SK-N-SH (cell line): ENCODE results near the gene AJM1. TPM values are rescaled to one million over a fixed set of nuclear protein-coding genes. Genes with fewer than 3 reads are reported as not detected.
"Not testable (repeated sequence)": the region's sequence is repeated elsewhere in the genome, so short reads cannot be mapped to it uniquely, and the experiment has no call there.

Experiments
- CTCF ChIA-PET: fragments of 300-600, 350-600 bp; formaldehyde crosslinking; extraction: SDS; loops from one replicate; lab custom pipeline; 2021; lab: Yijun Ruan, JAX
- POLR2A ChIA-PET: fragments of 350-600 bp; sonication (Branson Sonifier 250); formaldehyde crosslinking; extraction: SDS; loops from one replicate; lab custom pipeline; 2020; ENCODE audit warnings: antibody characterized with exemption, inconsistent platforms; lab: Yijun Ruan, JAX
- DNase-seq: peaks from one replicate; pipeline ENCODE4 v3.0.0; 2012
- H2AFZ ChIP-seq: fragments of 200-600 bp; sonication (generic); 2 replicates; pipeline ENCODE4 v1.8.1; 2016; ENCODE audit warnings: antibody characterized with exemption, mild to moderate bottlenecking, low read depth
- H3F3A ChIP-seq: fragments of 200-600 bp; sonication (generic); replicated peaks from 2 replicates; pipeline ENCODE3; 2016; ENCODE audit warnings: antibody characterized with exemption, mild to moderate bottlenecking; ENCODE audit not compliant: insufficient read depth
- H3K27ac ChIP-seq, 2 experiments: fragments of 200-500 bp in 1 of 2; fragments of 200-600 bp in 1 of 2; sonication (Bioruptor generic) in 1 of 2; sonication (generic), shearing (Covaris generic) in 1 of 2; 2 replicates each; pipeline versions ENCODE4 v1.5.1 to v1.6.1; 2014 to 2016; ENCODE audit warnings: low read depth in 2 of 2, inconsistent platforms in 1 of 2, low read length in 1 of 2, mild to moderate bottlenecking in 1 of 2, mixed read lengths in 1 of 2
- H3K27me3 ChIP-seq: fragments of 200-600 bp; sonication (generic), shearing (Covaris generic); 2 replicates; pipeline ENCODE4 v1.6.1; 2016; ENCODE audit warnings: mixed run types; ENCODE audit not compliant: insufficient read depth
- H3K36me3 ChIP-seq, 2 experiments: fragments of 200-500 bp in 1 of 2; fragments of 200-600 bp in 1 of 2; sonication (Bioruptor generic) in 1 of 2; sonication (generic) in 1 of 2; replicated peaks in 1 of 2; 2 replicates each; pipeline versions ENCODE3 to v1.5.1; 2014 to 2016; ENCODE audit warnings: low read length in 1 of 2, mild to moderate bottlenecking in 1 of 2; ENCODE audit not compliant: insufficient read depth in 2 of 2, control insufficient read depth in 1 of 2
- H3K4me1 ChIP-seq, 2 experiments: fragments of 200-500 bp in 1 of 2; fragments of 200-600 bp in 1 of 2; sonication (Bioruptor generic) in 1 of 2; sonication (generic), shearing (Covaris generic) in 1 of 2; 2 replicates each; pipeline versions ENCODE4 v1.5.1 to v1.6.1; 2014 to 2016; ENCODE audit warnings: low read depth in 1 of 2, low read length in 1 of 2, mixed run types in 1 of 2; ENCODE audit not compliant: insufficient read depth in 2 of 2, control insufficient read depth in 1 of 2
- H3K4me2 ChIP-seq: fragments of 200-600 bp; sonication (generic), shearing (Covaris generic); 2 replicates; pipeline ENCODE4 v1.6.1; 2017; ENCODE audit warnings: mixed run types
- H3K4me3 ChIP-seq, 2 experiments: fragments of 200-500 bp in 1 of 2; fragments of 200-600 bp in 1 of 2; sonication (Bioruptor generic) in 1 of 2; sonication (generic), shearing (Covaris generic) in 1 of 2; 2 replicates each; pipeline versions ENCODE4 v1.5.1 to v1.8.1; 2014 to 2016; ENCODE audit warnings: low read depth in 2 of 2, inconsistent platforms in 1 of 2, low read length in 1 of 2, mild to moderate bottlenecking in 1 of 2, mixed read lengths in 1 of 2, moderate library complexity in 1 of 2
- H3K79me2 ChIP-seq: fragments of 200-600 bp; sonication (generic); 2 replicates; pipeline ENCODE4 v1.8.1; 2017; ENCODE audit warnings: mild to moderate bottlenecking; ENCODE audit not compliant: insufficient read depth
- H3K9ac ChIP-seq: fragments of 200-600 bp; sonication (generic); 2 replicates; pipeline ENCODE4 v1.6.1; 2017; ENCODE audit warnings: mixed run types
- H3K9me2 ChIP-seq: fragments of 200-600 bp; sonication (generic); 2 replicates; pipeline ENCODE4 v1.6.1; 2017; ENCODE audit warnings: mixed run types
- H3K9me3 ChIP-seq: fragments of 200-600 bp; sonication (generic); 2 replicates; pipeline ENCODE4 v1.6.1; 2017; ENCODE audit warnings: mixed run types, mild to moderate bottlenecking, moderate library complexity
- H4K20me1 ChIP-seq: fragments of 200-600 bp; sonication (generic); 2 replicates; pipeline ENCODE4 v1.6.1; 2017; ENCODE audit warnings: mild to moderate bottlenecking, mixed run types; ENCODE audit not compliant: insufficient read depth
- FOSL2 ChIP-seq: IDR thresholded peaks from 2 replicates; pipeline ENCODE4 v1.4.0; 2012; ENCODE audit warnings: low read depth, mild to moderate bottlenecking, moderate library complexity, borderline replicate concordance
- MXI1 ChIP-seq: IDR thresholded peaks from 2 replicates; pipeline ENCODE4 v1.6.1; 2012; ENCODE audit warnings: mild to moderate bottlenecking, low read depth, low read length, improper control_type of control experiment
- NRF1 ChIP-seq: IDR thresholded peaks from 2 replicates; pipeline ENCODE4 v1.6.1; 2012; ENCODE audit warnings: low read depth, mild to moderate bottlenecking, low read length
- POLR2AphosphoS5 ChIP-seq: IDR thresholded peaks from 2 replicates; pipeline ENCODE4 v1.6.1; 2012; ENCODE audit warnings: low read depth, low read length
- WGBS: methylation state at CpG from one replicate; pipeline ENCODE4 v1.1.6; 2017; ENCODE audit warnings: low lambda C conversion rate; 5-methylcytosine and 5-hydroxymethylcytosine counted together
- polyA plus RNA-seq, 3 experiments: library from polyadenylated mRNA; depleted of rRNA; stranded (reverse); fragments of >200 nt; gene quantifications; 2 replicates each; pipeline ENCODE4 v1.2.3, GENCODE V29; 2012
- TF ChIP-seq, protein P1 (sequence below): IDR thresholded peaks from 2 replicates; pipeline ENCODE4 v1.4.0; 2012; ENCODE audit warnings: low read depth, borderline replicate concordance
- TF ChIP-seq, protein P2 (sequence below): fragments of 150-350 bp; IDR thresholded peaks from 2 replicates; pipeline ENCODE4 v1.6.1; 2017; ENCODE audit warnings: antibody characterized with exemption, low read length, low read depth, borderline replicate concordance
- TF ChIP-seq, protein P3 (sequence below): IDR thresholded peaks from 2 replicates; pipeline ENCODE4 v1.6.1; 2012; ENCODE audit warnings: mild to moderate bottlenecking, low read depth, low read length, moderate library complexity
- TF ChIP-seq, protein P4 (sequence below): IDR thresholded peaks from 2 replicates; pipeline ENCODE4 v1.4.0; 2012; ENCODE audit warnings: low read depth, borderline replicate concordance
- TF ChIP-seq, protein P5 (sequence below): IDR thresholded peaks from 2 replicates; pipeline ENCODE4 v1.4.0; 2012; ENCODE audit warnings: low read depth

The AJM1 gene
- polyA plus RNA-seq, 1 of the 3 experiments (the other 2 are of a cell fraction), result 2.4 TPM

DNA sequence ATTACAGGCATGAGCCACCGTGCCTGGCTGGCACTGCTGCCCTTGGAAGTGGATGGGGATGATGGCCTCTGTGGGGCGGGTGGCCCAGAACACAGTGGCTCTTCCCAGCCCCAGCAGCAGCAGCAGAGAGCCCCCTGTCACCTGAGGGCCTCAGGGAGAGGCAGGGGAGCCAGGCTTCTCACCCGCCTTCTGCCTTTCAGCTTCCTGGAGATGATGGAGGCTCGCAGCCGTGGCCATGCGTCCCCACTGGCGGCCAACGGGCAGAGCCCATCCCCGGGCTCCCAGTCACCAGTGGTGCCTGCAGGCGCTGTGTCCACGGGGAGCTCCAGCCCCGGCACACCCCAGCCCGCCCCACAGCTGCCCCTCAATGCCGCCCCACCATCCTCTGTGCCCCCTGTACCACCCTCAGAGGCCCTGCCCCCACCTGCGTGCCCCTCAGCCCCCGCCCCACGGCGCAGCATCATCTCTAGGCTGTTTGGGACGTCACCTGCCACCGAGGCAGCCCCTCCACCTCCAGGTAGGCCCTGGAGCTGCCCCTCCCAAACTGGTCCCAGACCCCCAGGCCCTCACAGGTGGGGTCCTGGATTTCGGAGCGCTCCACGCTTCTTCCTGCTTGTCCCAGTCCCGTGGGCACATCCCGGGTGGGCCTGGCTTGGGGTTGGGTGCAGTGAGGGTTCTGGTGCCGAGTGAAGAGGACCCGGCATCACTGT, 5.0 kb upstream of the AJM1 start:
- POLR2A ChIA-PET, result interaction anchor here (0.7 to 1.1 kb wide), 2 partner anchors 10 kb away, joined by 3 to 4 read pairs; no protein-coding TSS in a partner anchor

DNA sequence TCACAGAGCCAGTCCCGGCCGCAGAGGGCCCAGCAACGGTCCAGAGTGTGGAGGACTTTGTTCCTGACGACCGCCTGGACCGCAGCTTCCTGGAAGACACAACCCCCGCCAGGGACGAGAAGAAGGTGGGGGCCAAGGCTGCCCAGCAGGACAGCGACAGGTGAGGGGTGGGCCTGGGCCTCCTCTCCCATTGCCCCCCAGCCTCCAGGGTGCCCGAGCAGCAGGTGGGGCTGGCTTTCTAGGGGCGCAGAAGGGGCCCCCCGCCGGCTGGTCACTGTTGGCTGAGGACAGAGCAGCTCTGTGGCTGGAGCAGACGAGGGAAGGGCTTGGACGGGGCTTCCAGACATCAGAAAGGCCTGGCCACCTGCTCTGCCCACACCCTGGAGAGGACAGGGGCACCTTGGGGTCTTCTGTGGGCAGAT, 4.4 kb upstream of the AJM1 start:
- H2AFZ ChIP-seq, H3K27ac ChIP-seq, H3K27me3 ChIP-seq, H3K9ac ChIP-seq, H3K79me2 ChIP-seq, H3K9me3 ChIP-seq, H3K4me2 ChIP-seq, H3K4me3 ChIP-seq, DNase-seq, H3K9me2 ChIP-seq: not testable (repeated sequence)
- peaks cover 4 to 20% of the 10 kb centered on the region in 2 experiments for H3K36me3 ChIP-seq
- ChIA-PET CTCF (interaction anchor here (0.8 to 1.5 kb wide), 3 partner anchors 9 to 226 kb away, joined by 3 read pairs; no protein-coding TSS in a partner anchor), POLR2A (interaction anchor here (0.7 to 1.1 kb wide), 2 partner anchors 10 to 11 kb away, joined by 3 to 4 read pairs; no protein-coding TSS in a partner anchor)
- H4K20me1 ChIP-seq, result peaks cover 10% of the 10 kb centered on the region; the same call in 1 of the 2 replicates
- WGBS, result 100% methylated on average over 9 of the region's 15 CpGs
- peaks cover 16 to 22% of the 10 kb centered on the region in 2 experiments; a peak in 2 of 4 replicates for H3K4me1 ChIP-seq
- peaks cover 19% of the 10 kb centered on the region for H3F3A ChIP-seq

More for the DNA sequence above, 5.0 kb upstream of the AJM1 start:
- Histone ChIP-seq H3K27ac (no peak overlapping the region), H3K9me2 (no peaks in the 10 kb centered on the region), H4K20me1 (peaks cover 10% of the 10 kb centered on the region; the same call in 1 of the 2 replicates), H3K79me2 (no peaks in the 10 kb centered on the region), H3F3A (peaks cover 16% of the 10 kb centered on the region), H3K9me3 (no peaks in the 10 kb centered on the region), H3K27me3 (no peaks in the 10 kb centered on the region), H3K4me1 (peaks cover 16 to 22% of the 10 kb centered on the region in 2 experiments; a peak in 2 of 4 replicates), H3K36me3 (peaks cover 4 to 20% of the 10 kb centered on the region in 2 experiments), H3K9ac (no peak overlapping the region), H3K4me2 (no peak overlapping the region), H3K4me3 (no peak overlapping the region), H2AFZ (no peak overlapping the region)
- CTCF ChIA-PET, result interaction anchor here (0.8 to 1.5 kb wide), 2 partner anchors 8 to 70 kb away, joined by 3 read pairs; no protein-coding TSS in a partner anchor
- WGBS, result 91% methylated on average over 23 of the region's 27 CpGs
- TF ChIP-seq, protein P1, sequence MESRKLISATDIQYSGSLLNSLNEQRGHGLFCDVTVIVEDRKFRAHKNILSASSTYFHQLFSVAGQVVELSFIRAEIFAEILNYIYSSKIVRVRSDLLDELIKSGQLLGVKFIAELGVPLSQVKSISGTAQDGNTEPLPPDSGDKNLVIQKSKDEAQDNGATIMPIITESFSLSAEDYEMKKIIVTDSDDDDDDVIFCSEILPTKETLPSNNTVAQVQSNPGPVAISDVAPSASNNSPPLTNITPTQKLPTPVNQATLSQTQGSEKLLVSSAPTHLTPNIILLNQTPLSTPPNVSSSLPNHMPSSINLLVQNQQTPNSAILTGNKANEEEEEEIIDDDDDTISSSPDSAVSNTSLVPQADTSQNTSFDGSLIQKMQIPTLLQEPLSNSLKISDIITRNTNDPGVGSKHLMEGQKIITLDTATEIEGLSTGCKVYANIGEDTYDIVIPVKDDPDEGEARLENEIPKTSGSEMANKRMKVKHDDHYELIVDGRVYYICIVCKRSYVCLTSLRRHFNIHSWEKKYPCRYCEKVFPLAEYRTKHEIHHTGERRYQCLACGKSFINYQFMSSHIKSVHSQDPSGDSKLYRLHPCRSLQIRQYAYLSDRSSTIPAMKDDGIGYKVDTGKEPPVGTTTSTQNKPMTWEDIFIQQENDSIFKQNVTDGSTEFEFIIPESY, result no peak
- TF ChIP-seq, protein P2, sequence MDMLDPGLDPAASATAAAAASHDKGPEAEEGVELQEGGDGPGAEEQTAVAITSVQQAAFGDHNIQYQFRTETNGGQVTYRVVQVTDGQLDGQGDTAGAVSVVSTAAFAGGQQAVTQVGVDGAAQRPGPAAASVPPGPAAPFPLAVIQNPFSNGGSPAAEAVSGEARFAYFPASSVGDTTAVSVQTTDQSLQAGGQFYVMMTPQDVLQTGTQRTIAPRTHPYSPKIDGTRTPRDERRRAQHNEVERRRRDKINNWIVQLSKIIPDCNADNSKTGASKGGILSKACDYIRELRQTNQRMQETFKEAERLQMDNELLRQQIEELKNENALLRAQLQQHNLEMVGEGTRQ, result no peak
- TF ChIP-seq FOSL2 (no peak), NRF1 (no peak), MXI1 (no peak), POLR2AphosphoS5 (no peak)
- TF ChIP-seq, protein P3, sequence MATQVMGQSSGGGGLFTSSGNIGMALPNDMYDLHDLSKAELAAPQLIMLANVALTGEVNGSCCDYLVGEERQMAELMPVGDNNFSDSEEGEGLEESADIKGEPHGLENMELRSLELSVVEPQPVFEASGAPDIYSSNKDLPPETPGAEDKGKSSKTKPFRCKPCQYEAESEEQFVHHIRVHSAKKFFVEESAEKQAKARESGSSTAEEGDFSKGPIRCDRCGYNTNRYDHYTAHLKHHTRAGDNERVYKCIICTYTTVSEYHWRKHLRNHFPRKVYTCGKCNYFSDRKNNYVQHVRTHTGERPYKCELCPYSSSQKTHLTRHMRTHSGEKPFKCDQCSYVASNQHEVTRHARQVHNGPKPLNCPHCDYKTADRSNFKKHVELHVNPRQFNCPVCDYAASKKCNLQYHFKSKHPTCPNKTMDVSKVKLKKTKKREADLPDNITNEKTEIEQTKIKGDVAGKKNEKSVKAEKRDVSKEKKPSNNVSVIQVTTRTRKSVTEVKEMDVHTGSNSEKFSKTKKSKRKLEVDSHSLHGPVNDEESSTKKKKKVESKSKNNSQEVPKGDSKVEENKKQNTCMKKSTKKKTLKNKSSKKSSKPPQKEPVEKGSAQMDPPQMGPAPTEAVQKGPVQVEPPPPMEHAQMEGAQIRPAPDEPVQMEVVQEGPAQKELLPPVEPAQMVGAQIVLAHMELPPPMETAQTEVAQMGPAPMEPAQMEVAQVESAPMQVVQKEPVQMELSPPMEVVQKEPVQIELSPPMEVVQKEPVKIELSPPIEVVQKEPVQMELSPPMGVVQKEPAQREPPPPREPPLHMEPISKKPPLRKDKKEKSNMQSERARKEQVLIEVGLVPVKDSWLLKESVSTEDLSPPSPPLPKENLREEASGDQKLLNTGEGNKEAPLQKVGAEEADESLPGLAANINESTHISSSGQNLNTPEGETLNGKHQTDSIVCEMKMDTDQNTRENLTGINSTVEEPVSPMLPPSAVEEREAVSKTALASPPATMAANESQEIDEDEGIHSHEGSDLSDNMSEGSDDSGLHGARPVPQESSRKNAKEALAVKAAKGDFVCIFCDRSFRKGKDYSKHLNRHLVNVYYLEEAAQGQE, result no peak
- TF ChIP-seq, protein P4, sequence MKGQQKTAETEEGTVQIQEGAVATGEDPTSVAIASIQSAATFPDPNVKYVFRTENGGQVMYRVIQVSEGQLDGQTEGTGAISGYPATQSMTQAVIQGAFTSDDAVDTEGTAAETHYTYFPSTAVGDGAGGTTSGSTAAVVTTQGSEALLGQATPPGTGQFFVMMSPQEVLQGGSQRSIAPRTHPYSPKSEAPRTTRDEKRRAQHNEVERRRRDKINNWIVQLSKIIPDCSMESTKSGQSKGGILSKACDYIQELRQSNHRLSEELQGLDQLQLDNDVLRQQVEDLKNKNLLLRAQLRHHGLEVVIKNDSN, result no peak
- TF ChIP-seq, protein P5, sequence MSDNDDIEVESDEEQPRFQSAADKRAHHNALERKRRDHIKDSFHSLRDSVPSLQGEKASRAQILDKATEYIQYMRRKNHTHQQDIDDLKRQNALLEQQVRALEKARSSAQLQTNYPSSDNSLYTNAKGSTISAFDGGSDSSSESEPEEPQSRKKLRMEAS, result no peak
- DNase-seq, result no peak
